ENCODE results near the gene TENM4.

GRCh38 chr11:79198203-79198897, 242.5 kb downstream of the TENM4 start:
- TF ChIP-seq CTCF (IDR thresholded peaks at IDR 0.05) (no peak), REST (IDR thresholded peaks at IDR 0.05; ENCODE audit: insufficient read depth in 1 of 2, low read depth in 2 of 2, low read length in 1 of 2) (no peak), POLR2AphosphoS5 (IDR thresholded peaks at IDR 0.05; ENCODE audit: low read depth, low read length) (no peak), SIN3A (IDR thresholded peaks at IDR 0.05; ENCODE audit: borderline replicate concordance, insufficient read depth, low read depth, low read length) (no peak)
